GM23248 (cell line): ENCODE data around the gene SAMD8. TPM values are rescaled to one million over a fixed set of nuclear protein-coding genes. Genes with fewer than 3 reads are reported as not detected.
A peak's percentile ranks its signal among the peaks of the same experiment; 100 is the strongest.

Experiments used
- DNase-seq: peaks from one replicate; pipeline ENCODE4 v3.0.0-alpha.2; 2015
- H2AFZ ChIP-seq: fragments of 200-600 bp; sonication (generic); 2 replicates; pipeline ENCODE4 v1.6.1; 2016; ENCODE audit warnings: antibody characterized with exemption
- H3F3A ChIP-seq: fragments of 200-600 bp; sonication (generic); 2 replicates; pipeline ENCODE4 v1.6.1; 2016; ENCODE audit warnings: mild to moderate bottlenecking, antibody characterized with exemption, mixed run types; ENCODE audit not compliant: insufficient read depth
- H3K27ac ChIP-seq: fragments of 200-600 bp; sonication (generic); 2 replicates; pipeline ENCODE4 v1.5.1; 2016; ENCODE audit warnings: mild to moderate bottlenecking
- H3K27me3 ChIP-seq: fragments of 200-600 bp; sonication (generic); replicated peaks from 2 replicates; pipeline ENCODE4 v1.6.1; 2016; ENCODE audit warnings: mild to moderate bottlenecking; ENCODE audit not compliant: insufficient read depth
- H3K36me3 ChIP-seq: fragments of 200-600 bp; sonication (generic); 2 replicates; pipeline ENCODE4 v1.6.1; 2016; ENCODE audit warnings: low read depth, mild to moderate bottlenecking
- H3K4me1 ChIP-seq: fragments of 200-600 bp; sonication (generic); 2 replicates; pipeline ENCODE4 v1.6.1; 2016; ENCODE audit warnings: mild to moderate bottlenecking; ENCODE audit not compliant: insufficient read depth
- H3K4me2 ChIP-seq: fragments of 200-600 bp; sonication (generic); one replicate; pipeline ENCODE4 v1.6.1; 2016; ENCODE audit warnings: mild to moderate bottlenecking; ENCODE audit not compliant: unreplicated experiment
- H3K4me3 ChIP-seq: fragments of 200-600 bp; sonication (generic); 2 replicates; pipeline ENCODE4 v1.5.1; 2016; ENCODE audit warnings: mild to moderate bottlenecking
- H3K79me2 ChIP-seq: fragments of 200-600 bp; sonication (generic); 2 replicates; pipeline ENCODE4 v1.6.1; 2016; ENCODE audit warnings: mild to moderate bottlenecking; ENCODE audit not compliant: insufficient read depth
- H3K9ac ChIP-seq: fragments of 200-600 bp; sonication (generic); 2 replicates; pipeline ENCODE4 v1.6.1; 2016; ENCODE audit warnings: mild to moderate bottlenecking
- H3K9me2 ChIP-seq: fragments of 200-600 bp; sonication (generic); 2 replicates; pipeline ENCODE4 v1.6.1; 2016; ENCODE audit warnings: mixed run types, mild to moderate bottlenecking, moderate library complexity; ENCODE audit not compliant: insufficient read depth
- H3K9me3 ChIP-seq: fragments of 200-600 bp; sonication (generic); one replicate; pipeline ENCODE4 v1.6.1; 2017; ENCODE audit warnings: low read depth
- H4K20me1 ChIP-seq: fragments of 200-600 bp; sonication (generic); 2 replicates; pipeline ENCODE4 v1.6.0; 2016; ENCODE audit not compliant: insufficient read depth
- EZH2 ChIP-seq: fragments of 200-600 bp; sonication (generic); IDR thresholded peaks from 2 replicates; pipeline ENCODE4 v1.6.1; 2018; ENCODE audit warnings: antibody characterized with exemption, mild to moderate bottlenecking; ENCODE audit not compliant: insufficient read depth, poor library complexity, severe bottlenecking
- EZH2phosphoT487 ChIP-seq: fragments of 200-600 bp; sonication (generic); IDR thresholded peaks from 2 replicates; pipeline ENCODE4 v1.6.1; 2018; ENCODE audit warnings: antibody characterized with exemption, moderate library complexity, mild to moderate bottlenecking, low read depth; ENCODE audit not compliant: insufficient read depth
- WGBS, 2 experiments: methylation state at CpG; one replicate each; pipeline ENCODE4 v1.1.6; 2015 to 2017; ENCODE audit warnings: low lambda C conversion rate in 2 of 2, low coverage in 1 of 2; ENCODE audit errors: missing lambda C conversion rate in 2 of 2; 5-methylcytosine and 5-hydroxymethylcytosine counted together
- in situ Hi-C: fragments of 300-500 bp; cut with MboI; formaldehyde crosslinking; loops from 2 replicates; pipeline ENCODE4 v1.15.0; 2020
- polyA plus RNA-seq: library from polyadenylated mRNA; unstranded; fragments of >200 nt; fragmentation: Nextera tagmentation; extraction: Ambion mirVana; gene quantifications from 2 replicates; pipeline ENCODE4 v1.2.1, GENCODE V29; 2016
- total RNA-seq: library from RNA; depleted of rRNA; stranded (reverse); fragments of >200 nt; shearing (Covaris generic); gene quantifications from 2 replicates; pipeline ENCODE4 v1.2.3, GENCODE V29; 2014

The SAMD8 gene
- total and polyA plus RNA-seq, 2 experiments from 2014 or later: 16.9 to 30.5 TPM

DNA sequence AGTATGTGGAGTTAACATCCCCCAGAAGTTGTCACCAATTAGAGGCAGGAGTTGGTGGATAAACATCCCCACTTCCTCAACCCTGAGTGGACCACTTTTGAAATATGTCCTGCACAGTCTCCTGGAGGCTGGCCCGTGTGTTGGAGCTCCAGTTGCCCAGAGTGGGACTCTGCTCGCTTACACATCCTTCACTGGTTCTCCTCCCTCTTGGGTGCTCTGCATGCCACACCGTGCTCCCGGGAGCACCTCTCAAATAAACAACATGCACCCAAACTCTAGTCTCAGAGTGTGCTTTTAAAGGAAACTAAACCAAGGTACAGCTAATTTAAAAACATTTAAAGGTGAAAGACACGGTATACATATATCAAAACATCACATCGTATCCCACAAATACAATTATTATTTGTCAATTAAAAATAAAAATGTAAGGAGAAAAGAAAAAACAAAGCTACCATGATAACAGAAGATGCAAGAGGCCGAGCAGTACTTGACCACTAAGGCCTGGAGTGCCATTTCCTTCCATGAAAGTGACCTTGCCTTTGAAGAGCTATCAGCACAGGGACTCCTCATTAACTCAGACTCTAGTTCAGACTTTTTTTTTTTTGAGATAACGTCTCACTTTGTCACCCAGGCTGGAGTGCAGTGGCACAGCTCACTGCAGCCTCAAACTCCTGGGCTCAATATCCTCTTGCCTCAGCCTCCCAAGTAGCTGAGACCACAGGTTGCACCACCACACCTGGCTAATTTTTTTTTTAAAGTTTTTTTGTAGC, 47.8 kb upstream of the SAMD8 start:
- H3F3A ChIP-seq: no peaks in the 10 kb centered on the region
- no peaks in the 10 kb centered on the region for H4K20me1 ChIP-seq
- TF ChIP-seq EZH2phosphoT487 (no peak), EZH2 (no peak)
- no peaks in the 10 kb centered on the region for H3K36me3 ChIP-seq
- no peaks in the 10 kb centered on the region for H3K9me2 ChIP-seq
- H3K4me2 ChIP-seq: no peak overlapping the region
- peaks cover 10% of the 10 kb centered on the region; the same call in 1 of the 2 replicates for H3K4me1 ChIP-seq
- WGBS, 2 experiments: 75 to 80% methylated on average over 8 of the region's 8 CpGs
- H2AFZ ChIP-seq: no peak overlapping the region
- H3K27ac ChIP-seq: no peak overlapping the region
- in situ Hi-C loops: no loop called here
- no peaks in the 10 kb centered on the region for H3K27me3 ChIP-seq
- H3K4me3 ChIP-seq: no peak overlapping the region
- no peaks in the 10 kb centered on the region for H3K79me2 ChIP-seq
- DNase-seq: no peak
- H3K9ac ChIP-seq: no peak overlapping the region
- H3K9me3 ChIP-seq: no peaks in the 10 kb centered on the region

DNA sequence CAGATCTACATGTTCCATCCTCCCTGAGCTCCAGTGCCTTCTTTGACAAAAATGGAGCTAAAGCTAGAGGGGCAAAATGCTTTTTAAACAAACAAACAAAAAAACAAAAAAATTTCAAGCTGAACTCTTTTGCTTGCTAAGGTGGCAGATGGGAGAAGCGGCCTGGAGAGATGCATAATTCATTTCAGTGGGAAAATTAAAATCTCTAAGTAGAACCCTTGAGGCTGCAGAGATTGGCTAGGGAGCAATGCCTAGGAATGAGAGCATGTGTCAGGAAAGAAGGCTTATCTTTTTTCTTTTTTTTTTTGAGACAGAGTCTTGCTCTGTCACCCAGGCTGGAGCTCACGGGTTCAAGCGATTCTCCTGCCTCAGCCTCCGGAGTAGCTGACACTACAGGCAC, 46.4 kb upstream of the SAMD8 start:
- H3K4me2 ChIP-seq: no peak overlapping the region
- no peaks in the 10 kb centered on the region for H3K36me3 ChIP-seq
- no peaks in the 10 kb centered on the region for H3K9me2 ChIP-seq
- 79 to 86% methylated on average over 4 of the region's 4 CpGs for WGBS, 2 experiments
- no peaks in the 10 kb centered on the region for H3F3A ChIP-seq
- H3K27me3 ChIP-seq: no peaks in the 10 kb centered on the region
- in situ Hi-C loops: no loop called here
- H3K4me3 ChIP-seq: no peak overlapping the region
- peak overlapping the region; percentile 67; the same call in 1 of the 2 replicates for H2AFZ ChIP-seq
- no peaks in the 10 kb centered on the region for H4K20me1 ChIP-seq
- H3K79me2 ChIP-seq: no peaks in the 10 kb centered on the region
- H3K27ac ChIP-seq: no peak overlapping the region
- no peaks in the 10 kb centered on the region for H3K9me3 ChIP-seq
- TF ChIP-seq EZH2: no peak
- no peak for TF ChIP-seq EZH2phosphoT487
- no peak for DNase-seq
- peaks cover 10% of the 10 kb centered on the region; the same call in 1 of the 2 replicates for H3K4me1 ChIP-seq
- H3K9ac ChIP-seq: no peak overlapping the region

DNA sequence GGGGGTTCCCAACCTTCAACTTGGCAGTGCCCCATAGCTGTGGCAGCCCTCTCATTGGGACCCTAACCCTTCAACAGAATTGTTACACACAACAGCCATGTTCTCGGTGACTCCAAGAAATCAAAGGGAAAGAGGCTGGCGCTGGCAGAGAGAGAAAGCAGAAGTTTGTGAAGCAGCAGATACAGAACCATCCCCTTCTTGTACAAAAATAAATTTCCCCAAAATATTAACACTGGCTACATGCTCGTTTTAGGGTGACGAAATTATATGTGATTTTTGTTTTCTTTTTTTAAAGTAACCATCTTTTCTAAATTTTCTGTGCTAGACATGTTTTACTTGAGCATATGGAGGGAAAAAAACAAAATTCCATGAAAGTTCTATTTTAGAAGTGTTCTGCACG, 45.2 kb upstream of the SAMD8 start:
- H3K4me2 ChIP-seq: no peak overlapping the region
- H4K20me1 ChIP-seq: no peaks in the 10 kb centered on the region
- DNase-seq: no peak
- peaks cover 10% of the 10 kb centered on the region; the same call in 1 of the 2 replicates for H3K4me1 ChIP-seq
- H2AFZ ChIP-seq: no peak overlapping the region
- H3K79me2 ChIP-seq: no peaks in the 10 kb centered on the region
- no peak overlapping the region for H3K9ac ChIP-seq
- no peaks in the 10 kb centered on the region for H3K9me2 ChIP-seq
- TF ChIP-seq EZH2phosphoT487 (no peak), EZH2 (no peak)
- no peaks in the 10 kb centered on the region for H3K36me3 ChIP-seq
- H3F3A ChIP-seq: no peaks in the 10 kb centered on the region
- no peaks in the 10 kb centered on the region for H3K27me3 ChIP-seq
- no peak overlapping the region for H3K27ac ChIP-seq
- no peak overlapping the region for H3K4me3 ChIP-seq
- in situ Hi-C loops: no loop called here
- H3K9me3 ChIP-seq: no peaks in the 10 kb centered on the region
- 84 to 92% methylated on average over 5 of the region's 5 CpGs for WGBS, 2 experiments

DNA sequence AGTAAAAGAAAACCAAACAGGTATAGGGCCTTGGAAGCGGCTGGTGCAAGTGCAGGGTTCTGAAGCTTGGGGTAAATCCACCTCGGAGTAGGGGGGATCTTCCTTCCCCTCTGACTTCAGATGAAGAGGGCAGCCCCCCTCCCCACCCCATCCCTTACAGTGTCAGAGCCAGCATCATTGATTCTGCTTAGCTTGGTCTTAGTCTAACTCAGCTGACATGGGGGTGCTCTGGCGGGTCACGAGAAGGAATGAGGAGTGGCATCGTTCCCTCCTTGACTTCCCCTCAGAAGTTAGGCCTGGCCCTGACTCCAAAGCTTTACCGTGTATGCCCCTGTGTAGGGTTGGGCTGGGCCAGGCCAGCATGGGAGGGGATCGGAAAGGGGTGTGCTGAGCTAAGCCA, 44.2 kb upstream of the SAMD8 start:
- no peak for DNase-seq
- H4K20me1 ChIP-seq: no peaks in the 10 kb centered on the region
- H3K9ac ChIP-seq: no peak overlapping the region
- H3K27ac ChIP-seq: no peak overlapping the region
- no peaks in the 10 kb centered on the region for H3K27me3 ChIP-seq
- 86 to 89% methylated on average over 7 of the region's 7 CpGs for WGBS, 2 experiments
- no peaks in the 10 kb centered on the region for H3K9me3 ChIP-seq
- H3K9me2 ChIP-seq: no peaks in the 10 kb centered on the region
- no peaks in the 10 kb centered on the region for H3K36me3 ChIP-seq
- TF ChIP-seq EZH2phosphoT487 (no peak), EZH2 (no peak)
- H3K4me2 ChIP-seq: no peak overlapping the region
- H2AFZ ChIP-seq: no peak overlapping the region
- no peaks in the 10 kb centered on the region for H3K79me2 ChIP-seq
- no peak overlapping the region for H3K4me3 ChIP-seq
- no peaks in the 10 kb centered on the region for H3F3A ChIP-seq
- peaks cover 5% of the 10 kb centered on the region; the same call in 1 of the 2 replicates for H3K4me1 ChIP-seq
- in situ Hi-C loops: no loop called here
